ENCODE measurements around the gene CHDH. TPM values are rescaled to one million over a fixed set of nuclear protein-coding genes. Genes with fewer than 3 reads are reported as not detected.

CHDH gene
- total RNA-seq, 4 donors from 2014 or later: 4.6 to 14.9 (median 9.5) TPM

- TF ChIP-seq POLR2A (IDR thresholded peaks at IDR 0.05): no peak
- TF ChIP-seq CTCF (IDR thresholded peaks at IDR 0.05): no peak
- intact Hi-C loops (cut with DNase I; ENCODE audit: low total_unique reads): no loop called here
- no peak overlapping the region for H3K4me3 ChIP-seq (ENCODE audit: low read depth, poor library complexity, severe bottlenecking)
- no peak for DNase-seq (ENCODE audit: low spot score in 2 of 2)
- WGBS, 2 donors: 39 to 63% methylated on average over 9 of the region's 9 CpGs
Observed at GRCh38 chr3:53776494-53777101, 69.6 kb downstream of the CHDH start.

- DNase-seq (ENCODE audit: low spot score in 2 of 2): no peak
- no peak overlapping the region for H3K4me3 ChIP-seq (ENCODE audit: low read depth, poor library complexity, severe bottlenecking)
- TF ChIP-seq CTCF (IDR thresholded peaks at IDR 0.05) (no peak), POLR2A (IDR thresholded peaks at IDR 0.05) (no peak)
- intact Hi-C loops (cut with DNase I; ENCODE audit: low total_unique reads): no loop called here
- 60 to 69% methylated on average over 5 of the region's 5 CpGs for WGBS, 2 donors
Observed at GRCh38 chr3:53775834-53776251, 70.4 kb downstream of the CHDH start.

- WGBS, 2 donors: 81 to 88% methylated on average over 5 of the region's 5 CpGs
- intact Hi-C loops (cut with DNase I; ENCODE audit: low total_unique reads): no loop called here
- DNase-seq (ENCODE audit: low spot score in 2 of 2): no peak
- TF ChIP-seq POLR2A (IDR thresholded peaks at IDR 0.05) (no peak), CTCF (IDR thresholded peaks at IDR 0.05) (no peak)
- no peak overlapping the region for H3K4me3 ChIP-seq (ENCODE audit: low read depth, poor library complexity, severe bottlenecking)
Observed at GRCh38 chr3:53775018-53775417, 71.2 kb downstream of the CHDH start.

- intact Hi-C loops (cut with DNase I; ENCODE audit: low total_unique reads): no loop called here
- WGBS, 2 donors: 62 to 70% methylated on average over 8 of the region's 8 CpGs
- DNase-seq (ENCODE audit: low spot score in 2 of 2): no peak
- TF ChIP-seq CTCF (IDR thresholded peaks at IDR 0.05): no peak
- TF ChIP-seq POLR2A (IDR thresholded peaks at IDR 0.05): no peak
- no peak overlapping the region for H3K4me3 ChIP-seq (ENCODE audit: low read depth, poor library complexity, severe bottlenecking)
Observed at GRCh38 chr3:53774414-53774813, 71.8 kb downstream of the CHDH start.

- WGBS, 2 donors: 45 to 58% methylated on average over 10 of the region's 10 CpGs
Observed at GRCh38 chr3:53773611-53774368, 72.4 kb downstream of the CHDH start.

GRCh38 chr3:53773021-53773436, 73.2 kb downstream of the CHDH start:
- TF ChIP-seq CTCF (IDR thresholded peaks at IDR 0.05) (no peak), POLR2A (IDR thresholded peaks at IDR 0.05) (no peak)
- no peak overlapping the region for H3K4me3 ChIP-seq (ENCODE audit: low read depth, poor library complexity, severe bottlenecking)
- intact Hi-C loops (cut with DNase I; ENCODE audit: low total_unique reads): no loop called here
- 44 to 56% methylated on average over 5 of the region's 5 CpGs for WGBS, 2 donors
- DNase-seq (ENCODE audit: low spot score in 2 of 2): no peak

More at GRCh38 chr3:53773611-53774368, 72.4 kb downstream of the CHDH start:
- H3K4me3 ChIP-seq (ENCODE audit: low read depth, poor library complexity, severe bottlenecking): no peak overlapping the region
- intact Hi-C loops (cut with DNase I; ENCODE audit: low total_unique reads): no loop called here
- TF ChIP-seq POLR2A (IDR thresholded peaks at IDR 0.05): no peak
- DNase-seq (ENCODE audit: low spot score in 2 of 2): peak in 1 of 2 donors; percentile 56
